T-helper 2 cell (primary cell): Measurements from ENCODE around the gene CFDP1.
"Not testable (repeated sequence)": the region's sequence is repeated elsewhere in the genome, so short reads cannot be mapped to it uniquely, and the experiment has no call there.

Experiments used
- DNase-seq, 5 experiments: peaks; one replicate each; pipeline versions ENCODE4 v3.0.0 to v3.0.0-alpha.2; 2012 to 2022

CFDP1 gene

DNA sequence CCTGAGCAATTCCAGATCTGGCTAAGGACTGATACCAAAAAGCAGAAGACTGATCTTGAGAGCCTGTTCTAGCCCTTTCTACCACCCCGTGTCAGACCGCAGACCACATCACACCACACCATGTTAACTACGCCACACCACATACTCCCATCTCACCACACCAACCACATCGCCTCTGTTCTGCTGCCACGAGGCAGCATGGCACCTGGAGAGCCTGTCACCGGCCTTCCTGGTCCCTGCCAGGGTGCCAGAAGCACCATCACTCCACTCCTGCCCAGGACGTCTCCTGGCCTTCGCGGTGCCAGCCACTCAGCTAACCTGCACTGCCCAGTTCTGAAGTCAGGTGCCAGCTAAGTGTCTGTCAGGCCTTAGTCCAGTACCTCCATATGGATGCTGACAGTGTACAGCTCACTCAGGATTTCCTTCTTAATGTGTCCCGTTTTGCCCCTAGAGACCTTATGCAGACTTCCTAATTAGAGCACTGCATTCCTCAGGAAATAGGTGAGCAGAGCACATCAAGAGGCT lies 144.6 kb downstream of the CFDP1 start:
- DNase-seq = peak in 4 of 5 experiments; percentile 32 to 84 (median 59)

DNA sequence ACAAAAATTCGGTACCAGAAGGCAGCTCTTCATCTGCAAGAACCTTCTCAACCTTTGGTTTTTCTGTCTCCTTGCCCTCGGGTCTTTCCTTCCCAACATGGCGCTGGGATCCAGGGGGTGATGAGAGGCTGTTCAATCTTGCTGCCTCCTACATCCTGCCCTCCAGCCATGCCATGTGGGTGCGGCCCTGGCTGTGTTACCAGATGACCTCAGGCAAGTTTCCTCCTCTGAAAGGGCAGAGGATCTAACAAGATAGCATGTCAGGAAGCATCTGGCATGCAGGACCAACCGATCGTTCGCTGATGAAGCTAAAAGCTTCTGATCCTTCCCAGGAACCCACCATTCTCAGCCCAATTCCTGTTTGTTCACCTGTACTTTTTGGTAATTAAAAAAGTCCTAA lies 145.1 kb downstream of the CFDP1 start:
- DNase-seq = peak in 1 of 5 experiments; percentile 24

DNA sequence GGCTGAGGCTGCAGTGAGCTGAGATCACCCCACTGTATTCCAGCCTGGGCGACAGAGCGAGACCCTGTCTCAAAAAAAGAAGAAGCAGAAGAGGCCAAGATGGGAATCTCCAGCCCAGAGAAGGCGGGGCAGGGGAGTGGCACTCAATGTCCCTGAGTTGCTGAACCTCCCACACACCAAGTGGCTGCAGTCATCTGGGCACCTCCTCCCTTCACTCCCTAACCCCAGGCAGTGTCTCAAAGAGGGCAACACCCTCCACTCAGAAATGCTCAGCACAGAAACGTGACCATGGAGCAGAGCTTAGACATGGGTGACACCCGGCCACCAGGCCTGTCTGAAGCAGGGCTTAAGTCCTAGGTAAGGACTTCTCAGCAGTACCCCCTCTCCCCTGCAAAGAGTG lies 145.6 kb downstream of the CFDP1 start:
- DNase-seq = no peak

DNA sequence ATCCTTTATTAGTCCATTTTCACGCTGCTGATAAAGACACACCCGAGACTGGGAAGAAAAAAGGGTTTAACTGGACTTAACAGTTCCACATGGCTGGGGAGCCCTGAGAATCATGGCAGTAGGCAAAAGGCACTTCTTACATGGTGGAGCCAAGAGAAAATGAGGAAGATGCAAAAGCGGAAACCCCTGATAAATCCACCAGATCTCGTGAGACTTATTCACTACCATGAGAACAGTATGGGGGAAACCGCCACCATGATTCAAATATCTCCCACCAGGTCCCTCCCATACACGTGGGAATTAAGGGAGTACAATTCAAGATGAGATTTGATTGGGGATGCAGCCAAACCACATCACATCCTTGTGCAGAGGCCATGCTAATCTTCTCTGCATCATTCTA lies 146.9 kb downstream of the CFDP1 start:
- DNase-seq = no peak

DNA sequence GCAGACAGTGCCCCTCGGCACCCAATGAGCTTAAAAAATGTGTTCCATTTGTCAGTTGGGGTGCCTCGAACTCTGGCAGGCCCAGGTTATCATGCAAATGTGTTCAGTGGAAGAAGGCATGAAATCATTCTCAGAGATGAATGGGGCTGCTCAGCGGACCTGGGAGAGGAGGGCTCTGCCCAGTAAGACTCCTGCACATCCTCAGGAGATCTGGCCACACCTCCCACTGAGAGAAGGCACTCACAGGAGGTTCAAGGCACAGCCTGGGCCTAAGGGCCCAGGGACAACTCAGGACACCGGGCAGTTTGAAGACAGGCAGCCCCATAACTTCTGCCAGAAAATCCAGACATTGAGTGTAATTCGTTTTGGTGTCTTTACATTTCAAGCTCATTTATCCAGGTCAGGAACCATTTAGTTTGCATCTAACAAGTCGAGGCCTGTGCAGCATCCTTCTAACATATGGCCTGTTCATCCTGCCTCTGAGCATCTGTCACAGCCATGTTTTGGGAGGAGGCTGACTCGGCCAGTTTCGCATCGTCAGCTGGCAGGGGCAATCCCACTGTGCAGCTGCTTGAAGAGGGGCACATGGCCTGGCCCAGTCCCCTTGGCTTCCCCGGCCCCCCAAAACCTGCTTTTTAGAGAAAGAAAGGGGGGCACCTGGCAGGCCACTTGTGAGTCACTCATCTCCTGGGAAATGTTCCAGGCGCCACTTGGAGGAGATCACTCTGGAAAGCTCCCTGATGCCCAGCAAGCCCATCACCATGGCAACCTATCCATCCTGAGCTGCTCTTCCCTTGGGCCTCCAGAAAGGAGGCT lies 150.6 kb downstream of the CFDP1 start:
- DNase-seq = no peak

DNA sequence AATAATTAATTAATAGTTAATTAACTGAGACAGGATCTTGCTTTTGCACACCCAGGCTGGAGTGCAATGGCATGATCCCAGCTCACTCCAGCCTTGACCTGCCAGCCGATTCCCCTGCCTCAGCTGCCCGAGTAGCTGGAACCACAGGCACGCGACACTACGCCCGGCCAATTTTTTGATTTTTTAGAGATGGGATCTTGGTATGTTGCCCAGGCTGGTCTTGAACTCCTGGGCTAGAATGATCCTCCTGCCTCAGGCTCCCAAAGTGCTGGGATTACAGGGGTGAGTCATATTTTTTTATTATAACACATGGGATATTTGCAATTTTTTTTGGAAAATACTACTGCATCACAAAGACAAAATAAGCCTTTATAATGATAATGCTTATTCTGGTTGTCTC lies 151.5 kb downstream of the CFDP1 start:
- DNase-seq = no peak

DNA sequence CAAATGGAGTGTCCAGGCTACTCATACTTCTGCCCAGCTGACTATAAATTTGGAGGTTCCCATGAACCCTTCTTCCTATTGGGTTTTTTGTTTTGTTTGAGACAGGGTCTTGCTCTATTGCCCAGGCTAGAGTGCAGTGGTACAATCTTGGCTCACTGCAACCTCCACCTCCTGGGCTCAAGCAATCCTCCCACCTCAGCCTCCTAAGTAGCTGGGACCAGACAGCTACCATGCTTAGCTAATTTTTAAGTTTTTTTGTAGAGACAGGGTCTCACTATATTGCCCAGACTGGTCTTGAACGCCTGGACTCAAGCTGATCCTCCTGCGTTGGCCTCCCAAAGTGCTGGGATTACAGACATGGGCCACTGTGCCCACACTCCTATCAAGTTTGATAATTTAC lies 152.3 kb downstream of the CFDP1 start:
- not testable (repeated sequence) for DNase-seq

DNA sequence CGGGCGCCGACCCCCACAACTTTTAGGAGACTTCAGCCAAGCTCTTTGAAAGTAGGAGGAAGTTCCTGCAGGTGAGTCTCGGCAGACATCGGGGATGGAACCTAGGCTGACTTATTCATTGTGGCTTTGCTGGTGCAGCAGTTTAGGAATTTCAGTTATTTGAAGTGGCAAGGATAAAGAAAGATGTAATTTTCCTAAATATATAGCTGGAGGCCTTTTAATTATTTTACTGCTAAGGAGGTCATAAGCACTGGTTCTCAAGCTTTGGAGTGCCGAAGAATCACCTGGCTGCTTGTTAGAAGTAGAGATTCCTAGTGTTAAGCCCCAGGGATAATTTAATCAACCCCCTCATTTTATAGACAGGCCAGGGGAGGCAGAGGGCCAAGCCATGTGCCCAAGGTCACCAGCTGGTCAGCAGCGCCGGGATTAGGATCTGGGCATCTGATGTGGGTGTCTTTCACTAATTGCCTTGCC lies 152.9 kb downstream of the CFDP1 start:
- DNase-seq = no peak

DNA sequence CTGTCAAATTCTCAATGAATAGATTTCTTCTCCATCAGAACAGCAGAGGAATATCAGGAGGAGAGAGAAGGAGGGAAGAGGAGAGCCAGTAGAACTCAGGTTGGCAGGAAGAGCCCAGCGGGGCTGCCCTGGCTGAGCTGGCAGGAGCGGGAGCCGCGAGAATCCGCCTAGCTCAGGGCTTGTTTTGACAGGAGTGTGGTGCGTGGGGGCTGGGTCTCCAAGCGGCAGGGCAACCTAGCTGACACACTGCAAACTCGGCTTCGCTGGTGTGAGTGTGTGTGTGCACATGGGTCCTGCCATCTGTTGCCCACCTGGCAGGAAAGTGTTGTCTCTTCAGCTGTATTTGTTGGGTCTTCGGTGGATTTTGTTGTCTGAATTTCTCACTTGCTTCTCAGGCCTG lies 154.0 kb downstream of the CFDP1 start:
- no peak for DNase-seq

DNA sequence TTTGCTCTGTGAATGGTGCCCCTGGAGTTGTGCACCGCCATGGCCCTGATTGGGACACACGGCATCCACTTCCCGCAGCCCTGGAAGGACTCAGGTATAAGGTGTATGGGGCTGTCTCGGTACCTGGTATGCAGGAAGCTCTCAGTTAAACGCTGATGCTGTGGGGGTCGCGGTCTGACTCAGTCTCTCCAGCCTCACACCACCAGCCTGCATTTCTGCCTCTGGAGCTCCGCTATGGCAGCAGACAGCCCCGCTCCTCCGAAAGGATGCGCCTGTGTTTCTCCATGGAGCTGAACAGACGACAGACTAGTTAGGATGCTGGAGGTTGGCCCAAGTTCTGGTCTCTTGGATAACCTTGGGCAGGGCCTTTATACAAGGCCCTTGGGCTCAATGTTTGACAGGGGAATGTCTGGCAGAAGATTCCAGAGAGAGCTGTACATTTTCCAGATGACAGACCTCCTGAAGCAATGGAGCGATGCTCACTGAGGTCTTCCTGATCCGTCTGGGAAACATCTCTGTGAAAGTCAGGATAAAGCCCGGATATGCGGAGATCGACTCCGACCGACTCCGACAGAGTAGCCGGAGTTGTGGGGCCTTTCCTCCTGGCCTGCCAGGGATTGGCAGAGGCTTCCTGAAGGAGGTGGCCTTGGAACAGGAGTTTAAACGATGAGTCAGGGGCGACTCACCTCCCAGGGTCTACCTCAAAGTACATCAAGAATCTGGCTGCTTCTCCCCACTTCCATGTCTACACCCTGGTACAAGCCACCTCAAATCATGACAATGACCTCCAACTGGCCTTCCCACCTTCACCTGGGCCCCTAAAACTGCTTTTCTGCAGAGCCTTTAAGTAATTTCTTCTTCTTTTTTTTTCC lies 160.0 kb downstream of the CFDP1 start:
- no peak for DNase-seq

DNA sequence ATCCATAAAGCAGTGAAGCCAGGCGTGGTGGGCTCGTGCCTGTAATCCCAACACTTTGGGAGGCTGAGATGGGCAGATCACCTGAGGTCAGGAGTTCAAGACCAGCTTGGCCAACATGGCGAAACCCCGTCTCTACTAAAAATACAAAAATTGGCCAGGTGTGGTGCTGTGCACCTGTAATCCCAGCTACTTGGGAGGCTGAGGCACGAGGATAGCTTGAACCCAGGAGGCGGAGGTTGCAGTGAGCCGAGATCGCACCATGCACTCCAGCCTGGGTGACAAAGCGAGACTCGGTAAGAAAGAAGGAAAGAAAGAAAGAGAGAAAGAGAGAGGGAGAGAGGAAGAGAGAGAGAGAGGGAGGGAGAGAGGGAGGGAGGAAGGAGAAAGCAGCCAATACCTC lies 160.7 kb downstream of the CFDP1 start:
- not testable (repeated sequence) for DNase-seq

DNA sequence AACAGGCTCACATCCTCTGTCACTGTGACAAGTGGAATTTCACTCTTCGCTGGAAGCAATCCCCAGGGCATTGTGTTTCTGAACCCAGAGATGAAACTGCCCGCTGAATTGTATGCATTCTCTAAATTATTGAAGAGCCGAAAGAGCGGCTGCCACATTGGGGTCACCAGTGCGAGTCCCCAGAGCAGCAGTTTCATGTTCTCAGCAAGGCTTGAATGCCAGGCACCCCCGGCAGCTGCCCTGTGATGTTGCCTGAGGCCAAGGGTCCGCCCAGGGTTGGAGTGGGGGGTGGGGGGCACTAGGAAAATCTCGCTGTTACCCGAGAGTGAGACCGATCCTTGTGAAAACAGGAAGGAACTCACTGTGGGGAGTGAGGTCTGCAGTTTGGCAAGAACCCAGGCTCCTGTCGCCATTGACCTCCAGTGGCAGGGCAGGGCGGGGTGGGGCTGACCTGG lies 161.2 kb downstream of the CFDP1 start:
- DNase-seq = no peak

DNA sequence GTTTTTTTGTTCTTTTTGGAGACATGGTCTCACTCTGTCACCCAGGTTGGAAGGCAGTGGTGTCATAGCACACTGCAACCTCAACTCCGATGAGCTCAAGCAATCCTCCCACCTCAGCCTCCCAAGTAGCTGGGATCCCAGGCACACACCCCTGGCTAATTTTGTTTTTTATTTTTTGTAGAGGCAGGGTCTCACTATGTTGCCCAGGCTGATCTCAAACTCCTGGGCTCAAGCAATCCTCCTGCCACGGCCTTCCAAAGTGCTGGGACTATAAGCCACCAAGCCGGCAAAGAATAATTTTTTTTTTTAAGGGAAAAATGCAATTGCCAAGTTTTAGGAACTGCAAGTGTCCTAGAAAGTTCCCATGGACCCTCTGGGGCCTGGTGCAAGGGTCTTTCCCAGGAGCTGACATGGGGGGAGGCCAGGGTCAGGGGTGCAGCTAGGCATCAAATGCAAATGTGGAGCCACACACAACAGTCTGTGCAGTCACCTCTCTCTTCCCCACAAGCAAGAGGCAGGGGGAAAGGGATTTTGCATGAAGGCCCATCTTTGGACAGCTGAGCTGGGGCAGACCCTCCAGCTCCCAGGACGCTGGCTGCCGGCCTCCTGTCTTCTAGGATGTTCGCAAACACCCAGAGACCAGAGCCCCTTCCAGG lies 161.7 kb downstream of the CFDP1 start:
- no peak for DNase-seq

DNA sequence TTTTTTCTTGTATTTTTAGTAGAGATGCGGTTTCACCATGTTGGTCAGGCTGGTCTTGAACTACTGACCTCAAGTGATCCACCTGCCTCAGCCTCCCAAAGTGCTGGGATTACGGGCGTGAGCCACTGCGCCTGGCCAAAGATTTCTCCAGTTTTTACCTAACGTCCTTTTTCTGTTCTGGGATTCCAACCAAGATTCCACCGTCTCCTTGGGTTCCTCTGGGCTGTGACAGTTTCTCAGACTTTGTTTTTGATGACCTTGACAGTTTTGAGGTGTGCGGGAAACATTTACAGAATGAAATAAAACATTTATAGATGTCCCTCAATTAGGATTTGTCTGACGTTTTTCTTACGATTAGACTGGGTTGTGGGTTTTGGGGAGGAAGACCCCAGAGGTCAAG lies 163.9 kb downstream of the CFDP1 start:
- DNase-seq = not testable (repeated sequence)

DNA sequence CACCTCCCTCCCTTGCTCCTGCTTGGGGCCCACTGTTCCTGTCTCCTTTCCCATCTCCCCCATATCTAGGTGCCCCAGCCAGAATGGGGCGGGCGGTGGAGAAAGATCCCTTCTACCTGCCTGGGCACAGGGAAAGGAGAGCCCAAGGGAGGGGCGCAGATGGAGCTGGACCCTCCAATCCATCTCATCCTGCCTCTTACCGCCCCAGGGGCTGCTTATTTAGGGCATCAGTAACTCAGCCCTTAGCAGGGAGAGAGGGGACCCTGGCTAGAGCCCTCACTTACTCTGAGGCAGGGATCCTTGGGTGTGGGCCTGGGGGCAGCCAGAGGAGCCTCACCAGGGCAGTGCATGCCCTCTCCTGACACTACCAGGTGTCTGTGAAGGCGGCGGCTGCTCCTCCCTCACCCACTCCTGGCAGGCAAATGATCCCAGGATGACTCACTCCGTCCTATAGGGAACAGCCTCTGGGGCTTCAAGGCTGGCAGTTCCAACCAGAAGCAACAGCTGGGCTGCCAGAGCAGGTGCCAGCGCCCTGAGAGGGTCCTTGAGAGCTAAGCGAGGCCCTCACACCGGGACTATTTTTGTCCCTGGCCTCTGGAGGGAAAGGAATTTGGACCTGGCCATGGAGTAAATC lies 165.6 kb downstream of the CFDP1 start:
- DNase-seq = no peak

DNA sequence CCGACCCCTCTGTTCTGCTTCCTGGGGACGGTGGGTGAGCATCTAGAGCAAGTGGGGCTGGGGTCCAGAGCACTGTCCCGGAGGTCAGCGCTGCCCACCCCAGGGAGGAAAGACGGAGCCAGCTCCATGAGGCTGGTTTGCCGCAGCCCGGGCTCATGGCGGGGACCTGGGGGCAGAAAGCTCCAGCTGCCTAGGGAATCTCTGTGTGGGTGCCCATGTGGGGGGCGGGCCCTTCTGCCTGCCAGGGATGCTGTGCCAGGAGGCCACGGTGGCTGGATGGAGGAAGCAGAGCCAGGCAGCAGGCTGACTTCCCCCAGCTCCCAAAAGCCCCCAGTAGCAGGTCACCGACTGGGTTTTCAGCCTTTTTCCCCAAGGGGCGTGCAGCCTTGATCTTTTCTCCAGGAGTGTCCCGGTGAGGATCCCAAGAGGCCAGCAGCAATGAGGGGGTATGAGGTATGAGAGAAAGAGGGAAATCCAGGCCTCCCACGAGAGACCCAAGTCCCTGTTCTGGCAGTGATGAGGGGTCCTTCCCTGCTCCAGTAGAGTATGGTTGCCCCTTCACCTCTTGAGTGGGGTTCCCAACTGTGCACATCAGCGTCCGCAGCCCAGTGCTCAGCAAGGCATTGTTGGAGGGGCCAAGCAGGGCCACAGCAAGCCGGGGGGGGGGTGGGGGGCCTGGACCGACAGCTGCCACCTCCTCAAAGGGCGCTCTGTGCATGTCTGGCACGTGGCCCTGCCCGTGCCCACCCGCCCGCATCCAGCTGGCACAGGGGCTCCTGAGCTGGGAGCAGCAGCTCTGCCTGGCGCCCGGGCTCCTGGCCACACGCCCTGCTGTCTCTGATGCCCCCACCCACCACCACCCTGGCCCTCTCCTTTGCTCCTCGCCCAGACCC lies 166.3 kb downstream of the CFDP1 start:
- DNase-seq = no peak

DNA sequence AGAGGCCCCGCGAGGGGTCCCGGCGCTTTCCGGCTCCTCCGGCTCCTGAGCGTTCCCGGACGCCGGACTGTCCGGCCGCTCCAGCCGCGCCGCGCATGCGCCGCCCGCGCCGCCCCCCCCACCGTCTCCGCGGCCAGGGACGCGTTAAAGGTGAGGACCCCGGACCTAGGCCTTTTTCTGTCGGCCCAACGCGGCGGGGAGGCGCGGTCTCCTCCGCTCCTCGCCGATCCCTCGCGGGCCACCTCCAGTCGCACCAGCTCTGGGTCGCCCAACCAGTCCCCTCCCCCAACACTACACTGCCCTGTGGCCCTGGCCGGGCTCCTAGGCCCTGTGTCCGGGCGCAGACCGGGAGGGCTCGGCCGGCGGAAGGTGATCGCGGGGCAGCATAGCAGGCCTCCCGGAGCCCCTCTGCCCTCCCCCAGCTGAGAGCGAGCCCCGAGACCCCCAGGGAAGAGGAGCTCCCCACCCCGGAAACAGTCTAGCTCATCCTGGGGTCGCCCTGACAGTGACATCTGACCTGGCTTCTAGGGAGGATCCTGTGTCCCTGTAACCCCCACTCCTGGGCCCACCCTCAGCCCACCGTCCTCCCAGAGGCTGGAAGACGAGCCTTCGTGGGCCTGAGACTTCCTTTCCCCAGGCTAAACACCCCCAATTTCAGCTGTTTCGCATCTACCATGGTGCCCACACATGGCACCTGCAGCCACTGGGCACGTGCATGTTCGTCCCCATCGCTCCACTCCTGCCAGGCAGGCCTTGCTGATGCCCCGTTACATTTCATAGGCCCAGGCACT lies 167.2 kb downstream of the CFDP1 start:
- no peak for DNase-seq

DNA sequence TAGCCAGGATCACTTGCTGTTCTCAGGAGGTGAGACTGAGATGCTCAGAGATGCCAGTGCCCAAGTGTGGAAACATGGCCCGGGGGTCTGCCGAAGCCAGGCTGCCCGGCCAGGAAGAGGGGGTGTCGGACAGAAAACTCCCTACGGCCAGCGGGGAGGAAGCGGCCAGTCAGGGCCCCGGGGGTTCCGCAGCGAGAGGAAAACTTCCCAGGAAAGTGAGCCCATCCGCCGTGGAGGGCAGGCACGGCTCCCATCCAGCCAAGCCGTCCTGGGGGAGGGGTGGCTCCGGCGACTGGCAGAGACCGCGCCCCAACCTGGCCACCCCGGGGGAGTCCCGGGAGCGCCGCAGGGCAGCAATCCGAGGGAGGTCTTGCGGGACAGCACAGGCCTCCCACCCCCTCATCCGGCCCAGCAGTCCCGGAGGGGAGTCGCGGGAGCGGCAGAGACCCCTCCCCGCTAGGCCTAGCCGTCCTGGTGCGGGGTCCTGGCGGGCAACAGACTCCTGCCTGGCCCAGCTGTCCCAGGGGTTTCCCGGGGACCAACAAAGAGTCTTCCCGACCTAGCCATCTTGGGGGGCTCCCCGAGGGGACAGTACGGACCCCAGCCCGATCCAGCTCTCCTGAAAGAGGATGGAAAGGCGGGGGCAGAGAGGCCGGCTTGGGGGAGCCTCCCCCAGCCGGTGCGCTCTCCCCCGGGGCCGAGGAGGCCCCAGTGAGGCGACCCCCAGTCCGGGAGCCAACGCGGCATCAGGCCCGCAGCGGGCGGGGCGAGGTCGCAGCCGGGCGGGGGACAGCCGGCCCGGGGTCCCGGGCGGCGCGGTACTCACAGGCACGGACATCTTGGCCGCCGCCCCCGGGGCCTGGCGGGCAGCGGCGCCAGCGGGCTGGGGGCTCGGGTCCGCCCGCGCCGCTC lies 168.0 kb downstream of the CFDP1 start:
- no peak for DNase-seq

DNA sequence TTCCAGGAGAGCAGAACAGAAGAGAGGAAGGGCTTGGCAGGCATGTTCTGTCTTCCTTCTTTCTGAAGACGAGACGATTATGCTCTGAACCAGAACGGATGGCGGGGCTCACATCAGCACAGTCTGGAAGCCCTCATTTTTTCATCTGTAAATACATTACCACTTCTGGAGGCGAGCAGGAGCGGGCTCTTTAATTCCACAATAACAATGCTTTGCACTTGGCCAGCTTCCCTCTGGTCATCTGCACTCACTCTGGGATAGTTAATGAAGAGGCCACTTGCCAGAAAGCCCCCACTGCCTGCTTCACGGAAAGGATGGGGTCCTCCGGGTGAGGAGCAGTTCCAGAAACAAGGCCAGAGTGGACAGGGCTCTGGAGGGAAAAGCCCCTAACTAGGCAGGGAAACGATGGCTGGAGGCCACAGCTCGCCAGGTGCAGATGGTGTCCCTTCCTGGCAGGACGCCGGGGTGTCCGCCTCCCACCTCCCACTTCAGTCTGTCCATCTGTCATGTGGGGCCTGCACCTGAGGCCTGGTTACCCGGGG lies 168.8 kb downstream of the CFDP1 start:
- DNase-seq = no peak
